GM19468 (cell line): ENCODE results near the gene HLTF.
"Not testable (repeated sequence)": the region's sequence is repeated elsewhere in the genome, so short reads cannot be mapped to it uniquely, and the experiment has no call there.

Source experiments
- ATAC-seq: cut with Tn5 transposase; IDR thresholded peaks from one replicate; pipeline ENCODE4 v1.9.1; 2021; ENCODE audit warnings: mild to moderate bottlenecking, moderate library complexity, moderate number of reproducible peaks; ENCODE audit not compliant: unreplicated experiment; ENCODE audit errors: extremely low read depth

The HLTF gene

DNA sequence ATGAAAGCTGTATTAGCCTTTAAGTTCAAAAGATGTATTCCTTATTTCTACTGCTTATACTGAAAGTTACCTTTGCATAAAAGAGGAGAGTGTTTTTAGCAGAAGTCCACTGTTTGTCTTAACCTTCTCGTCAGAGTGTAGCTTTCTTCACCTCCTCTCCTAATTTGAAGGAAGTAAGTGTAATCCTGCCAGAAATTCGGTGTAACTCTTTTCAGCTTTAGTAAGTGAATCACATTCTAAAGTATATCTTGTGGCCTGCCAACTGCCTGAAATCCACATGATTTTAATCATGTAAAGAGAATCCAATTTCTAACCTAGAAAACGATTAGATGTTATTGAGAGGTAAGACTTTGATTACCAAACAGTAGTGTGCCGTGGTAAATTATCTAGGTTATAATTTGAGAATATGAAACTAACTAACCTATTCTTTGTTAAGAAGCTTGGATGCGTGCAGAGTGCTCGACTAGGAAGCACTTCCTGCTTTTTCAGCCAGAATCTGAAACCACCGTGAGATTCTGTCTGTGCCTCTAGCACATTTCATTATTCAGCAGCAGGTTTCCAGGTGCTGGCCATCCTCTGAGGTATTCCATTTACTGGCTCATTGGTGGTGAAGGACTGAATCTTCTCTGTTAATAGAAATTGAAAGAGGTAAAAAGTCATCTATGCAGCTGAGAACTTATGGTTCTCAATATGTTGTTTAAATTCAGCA lies 87.5 kb downstream of the HLTF start:
- ATAC-seq = no peak

DNA sequence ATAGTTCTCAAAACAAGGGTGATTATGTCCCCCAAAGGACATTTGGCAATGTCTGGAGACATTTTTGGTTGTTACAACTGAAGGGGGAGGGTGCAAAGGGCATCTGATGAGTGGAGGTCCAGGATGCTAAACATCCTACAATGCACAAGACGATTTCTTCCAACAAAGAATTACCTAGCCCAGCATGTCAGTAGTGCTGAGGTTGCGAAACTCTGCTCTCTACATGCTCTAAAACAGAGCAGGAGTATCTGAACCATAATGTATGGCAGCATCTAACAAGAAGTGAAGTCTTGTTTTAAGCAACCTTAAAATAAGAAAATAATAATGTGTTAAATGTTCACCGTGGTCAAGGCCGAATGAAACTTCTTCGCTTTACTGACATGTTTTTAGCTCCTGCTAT lies 88.0 kb downstream of the HLTF start:
- no peak for ATAC-seq

DNA sequence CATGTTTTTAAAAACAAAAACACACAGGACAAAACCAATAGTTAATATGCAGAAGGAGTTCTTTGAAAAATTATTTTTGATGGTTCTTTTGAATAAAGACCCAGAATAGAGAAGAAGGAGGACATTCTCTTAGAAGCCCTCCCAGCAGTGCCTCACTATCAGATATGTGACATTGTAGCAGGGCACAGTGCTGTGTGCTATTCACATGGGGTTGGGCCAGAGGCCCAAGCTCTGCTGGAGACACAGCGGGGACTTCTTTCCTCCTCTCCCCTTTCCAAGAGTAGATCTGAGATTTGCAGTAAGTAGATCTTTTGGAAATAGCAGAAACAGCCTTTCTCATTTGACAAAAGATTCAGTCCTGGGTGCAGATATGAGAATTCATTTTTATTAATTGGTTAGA lies 88.7 kb downstream of the HLTF start:
- ATAC-seq = no peak

DNA sequence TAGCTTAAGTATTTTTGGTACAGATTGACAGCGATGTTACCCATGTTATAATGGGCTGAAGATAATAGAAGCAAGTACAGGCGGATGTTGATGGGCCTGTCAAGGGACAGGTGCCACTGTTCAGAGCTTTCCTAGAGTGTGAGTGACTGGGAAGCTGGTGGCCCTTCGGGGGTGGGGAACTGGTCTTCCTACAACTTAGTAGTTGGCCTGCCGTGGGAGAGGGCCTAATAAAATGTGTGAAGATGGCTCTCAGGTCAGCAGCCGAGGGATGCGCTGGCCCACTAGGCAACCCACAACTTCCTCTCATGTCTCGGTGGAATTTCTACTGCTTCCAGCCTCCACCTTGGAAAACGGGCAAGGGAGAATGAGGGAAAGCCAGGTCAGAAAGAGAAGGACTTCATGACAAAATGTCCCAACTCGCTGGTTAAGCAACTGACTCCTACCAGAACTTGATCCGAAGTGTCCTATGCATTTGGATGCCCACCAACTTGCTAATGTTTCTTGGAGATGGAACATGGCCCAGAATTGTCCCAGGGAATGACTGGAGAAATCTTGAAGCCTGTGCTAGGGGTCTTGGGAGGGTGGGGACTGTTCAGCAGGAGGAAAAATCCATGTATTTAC lies 93.6 kb downstream of the HLTF start:
- ATAC-seq = no peak

GRCh38 chr3:148992027-148992634 lies 94.2 kb downstream of the HLTF start:
- no peak for ATAC-seq

GRCh38 chr3:148991219-148992026 lies 94.9 kb downstream of the HLTF start, which contains the start of gene GYG1:
GYG1 (plus strand) TSS chr3:148991540; CDS start chr3:148991641, 101 bp downstream.
- ATAC-seq = peak; percentile 88

- ATAC-seq = no peak
Measured at GRCh38 chr3:148990236-148990635, 96.1 kb downstream of the HLTF start.

GRCh38 chr3:148987551-148987950 lies 98.8 kb downstream of the HLTF start:
- not testable (repeated sequence) for ATAC-seq

- ATAC-seq = no peak
Measured at GRCh38 chr3:148981273-148981672, 105.1 kb downstream of the HLTF start.
